ENCODE results near the gene ATF3.
"Not testable (repeated sequence)": the region's sequence is repeated elsewhere in the genome, so short reads cannot be mapped to it uniquely, and the experiment has no call there.

ATF3 gene

DNA sequence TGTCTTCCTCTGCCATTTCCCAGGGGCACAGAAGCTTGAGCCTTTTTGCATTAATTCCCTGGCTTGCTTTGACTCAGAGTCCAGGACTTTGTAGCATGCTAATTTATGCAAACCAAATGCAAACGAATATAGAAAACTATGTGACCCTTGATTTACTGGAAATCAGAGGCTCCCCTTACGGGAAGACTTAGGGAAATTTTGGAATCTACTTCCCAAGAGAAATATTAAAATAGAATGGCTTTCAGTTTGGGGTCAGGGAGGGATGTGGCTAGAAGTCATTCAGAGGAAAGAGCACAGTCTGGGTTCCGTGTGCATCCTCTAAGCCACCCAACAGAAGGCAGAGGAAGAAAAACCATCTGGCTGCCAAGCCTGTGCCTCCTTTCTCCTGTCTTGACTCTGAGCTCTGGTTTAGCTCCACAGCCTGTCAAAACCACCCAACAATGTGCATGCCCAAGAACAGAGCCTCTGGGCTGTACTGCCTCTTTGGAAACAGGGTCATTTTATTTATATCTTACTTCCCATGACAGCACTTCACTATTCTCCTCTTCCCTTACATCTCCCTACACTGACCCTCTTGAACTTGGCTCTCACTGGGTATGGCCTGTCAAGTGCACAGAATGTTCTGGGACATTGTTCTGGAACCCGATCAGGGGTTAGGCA lies 30.1 kb downstream of the ATF3 start:
- Histone ChIP-seq H3K79me2 (ENCODE audit: insufficient read depth, low read length) (no peaks in the 10 kb centered on the region), H3K9ac (ENCODE audit: low read depth, low read length, poor library complexity, severe bottlenecking) (peak overlapping the region; percentile 36), H3F3A (ENCODE audit: low read depth) (peaks cover 18% of the 10 kb centered on the region), H3K4me3 (ENCODE audit: low read length, poor library complexity, severe bottlenecking) (peak overlapping the region; percentile 19), H2AFZ (ENCODE audit: low read length) (no peak overlapping the region), H4K20me1 (ENCODE audit: insufficient read depth, low read length, poor library complexity, severe bottlenecking) (no peaks in the 10 kb centered on the region), H3K27me3 (ENCODE audit: insufficient read depth, low read length, poor library complexity, severe bottlenecking) (no peaks in the 10 kb centered on the region), H3K9me3 (ENCODE audit: insufficient read depth, low read depth, low read length) (no peaks in the 10 kb centered on the region), H3K4me1 (ENCODE audit: insufficient read depth, low read length, poor library complexity, severe bottlenecking) (peaks cover 55% of the 10 kb centered on the region), H3K36me3 (ENCODE audit: insufficient read depth, low read length) (no peaks in the 10 kb centered on the region), H3K9me2 (replicated peaks; ENCODE audit: low read depth, low read length) (no peaks in the 10 kb centered on the region), H3K4me2 (ENCODE audit: low read depth, low read length, poor library complexity, severe bottlenecking) (peak overlapping the region; percentile 91)
- no peak for TF ChIP-seq EZH2phosphoT487 (IDR thresholded peaks at IDR 0.05; ENCODE audit: borderline replicate concordance)
- TF ChIP-seq, protein P1, sequence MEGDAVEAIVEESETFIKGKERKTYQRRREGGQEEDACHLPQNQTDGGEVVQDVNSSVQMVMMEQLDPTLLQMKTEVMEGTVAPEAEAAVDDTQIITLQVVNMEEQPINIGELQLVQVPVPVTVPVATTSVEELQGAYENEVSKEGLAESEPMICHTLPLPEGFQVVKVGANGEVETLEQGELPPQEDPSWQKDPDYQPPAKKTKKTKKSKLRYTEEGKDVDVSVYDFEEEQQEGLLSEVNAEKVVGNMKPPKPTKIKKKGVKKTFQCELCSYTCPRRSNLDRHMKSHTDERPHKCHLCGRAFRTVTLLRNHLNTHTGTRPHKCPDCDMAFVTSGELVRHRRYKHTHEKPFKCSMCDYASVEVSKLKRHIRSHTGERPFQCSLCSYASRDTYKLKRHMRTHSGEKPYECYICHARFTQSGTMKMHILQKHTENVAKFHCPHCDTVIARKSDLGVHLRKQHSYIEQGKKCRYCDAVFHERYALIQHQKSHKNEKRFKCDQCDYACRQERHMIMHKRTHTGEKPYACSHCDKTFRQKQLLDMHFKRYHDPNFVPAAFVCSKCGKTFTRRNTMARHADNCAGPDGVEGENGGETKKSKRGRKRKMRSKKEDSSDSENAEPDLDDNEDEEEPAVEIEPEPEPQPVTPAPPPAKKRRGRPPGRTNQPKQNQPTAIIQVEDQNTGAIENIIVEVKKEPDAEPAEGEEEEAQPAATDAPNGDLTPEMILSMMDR (conservative IDR thresholded peaks at IDR 0.05; ENCODE audit: low read length) = no peak

DNA sequence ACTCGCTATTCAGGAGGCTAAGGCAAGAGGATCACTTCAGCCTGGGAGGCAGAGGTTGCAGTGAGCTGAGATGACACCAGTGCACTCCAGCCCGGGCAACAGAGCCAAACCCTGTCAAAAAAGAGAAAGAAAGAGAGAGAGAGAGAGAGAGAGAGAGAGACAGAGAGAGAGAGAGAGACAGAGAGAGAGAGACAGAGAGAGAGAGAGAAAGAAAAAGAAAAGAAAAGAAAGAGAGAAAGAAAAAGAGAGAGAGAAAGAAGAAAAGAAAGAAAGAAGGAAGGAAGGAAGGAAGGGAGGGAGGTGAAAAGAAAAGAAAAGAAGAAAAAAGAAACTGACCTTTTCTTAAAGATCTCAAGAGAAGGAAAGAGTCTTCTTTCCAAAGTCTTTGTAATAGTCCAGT lies 31.0 kb downstream of the ATF3 start:
- H3K9me3 ChIP-seq (ENCODE audit: insufficient read depth, low read depth, low read length); H3K9me2 ChIP-seq (replicated peaks; ENCODE audit: low read depth, low read length); H3K79me2 ChIP-seq (ENCODE audit: insufficient read depth, low read length); H3K4me2 ChIP-seq (ENCODE audit: low read depth, low read length, poor library complexity, severe bottlenecking); H3K4me3 ChIP-seq (ENCODE audit: low read length, poor library complexity, severe bottlenecking); H3K27me3 ChIP-seq (ENCODE audit: insufficient read depth, low read length, poor library complexity, severe bottlenecking); H3K36me3 ChIP-seq (ENCODE audit: insufficient read depth, low read length); H4K20me1 ChIP-seq (ENCODE audit: insufficient read depth, low read length, poor library complexity, severe bottlenecking); H2AFZ ChIP-seq (ENCODE audit: low read length): not testable (repeated sequence)
- Histone ChIP-seq H3K9ac (ENCODE audit: low read depth, low read length, poor library complexity, severe bottlenecking) (peak overlapping the region; percentile 36), H3K4me1 (ENCODE audit: insufficient read depth, low read length, poor library complexity, severe bottlenecking) (peaks cover 59% of the 10 kb centered on the region), H3F3A (ENCODE audit: low read depth) (peaks cover 18% of the 10 kb centered on the region)

- Histone ChIP-seq H3K9me2 (replicated peaks; ENCODE audit: low read depth, low read length) (no peaks in the 10 kb centered on the region), H3K9ac (ENCODE audit: low read depth, low read length, poor library complexity, severe bottlenecking) (no peak overlapping the region), H3K27me3 (ENCODE audit: insufficient read depth, low read length, poor library complexity, severe bottlenecking) (no peaks in the 10 kb centered on the region), H3K36me3 (ENCODE audit: insufficient read depth, low read length) (no peaks in the 10 kb centered on the region), H3K4me3 (ENCODE audit: low read length, poor library complexity, severe bottlenecking) (no peak overlapping the region), H3F3A (ENCODE audit: low read depth) (peaks cover 15% of the 10 kb centered on the region), H2AFZ (ENCODE audit: low read length) (no peak overlapping the region), H3K9me3 (ENCODE audit: insufficient read depth, low read depth, low read length) (no peaks in the 10 kb centered on the region), H3K4me1 (ENCODE audit: insufficient read depth, low read length, poor library complexity, severe bottlenecking) (peaks cover 57% of the 10 kb centered on the region), H3K4me2 (ENCODE audit: low read depth, low read length, poor library complexity, severe bottlenecking) (no peak overlapping the region), H3K79me2 (ENCODE audit: insufficient read depth, low read length) (no peaks in the 10 kb centered on the region), H4K20me1 (ENCODE audit: insufficient read depth, low read length, poor library complexity, severe bottlenecking) (no peaks in the 10 kb centered on the region)
- no peak for TF ChIP-seq EZH2phosphoT487 (IDR thresholded peaks at IDR 0.05; ENCODE audit: borderline replicate concordance)
- TF ChIP-seq, protein P1 (conservative IDR thresholded peaks at IDR 0.05; ENCODE audit: low read length) = no peak
Measured at GRCh38 chr1:212640223-212640878, 31.8 kb downstream of the ATF3 start.

Data from Loucy (cell line).